ENCODE results near the gene GRID2.

DNA sequence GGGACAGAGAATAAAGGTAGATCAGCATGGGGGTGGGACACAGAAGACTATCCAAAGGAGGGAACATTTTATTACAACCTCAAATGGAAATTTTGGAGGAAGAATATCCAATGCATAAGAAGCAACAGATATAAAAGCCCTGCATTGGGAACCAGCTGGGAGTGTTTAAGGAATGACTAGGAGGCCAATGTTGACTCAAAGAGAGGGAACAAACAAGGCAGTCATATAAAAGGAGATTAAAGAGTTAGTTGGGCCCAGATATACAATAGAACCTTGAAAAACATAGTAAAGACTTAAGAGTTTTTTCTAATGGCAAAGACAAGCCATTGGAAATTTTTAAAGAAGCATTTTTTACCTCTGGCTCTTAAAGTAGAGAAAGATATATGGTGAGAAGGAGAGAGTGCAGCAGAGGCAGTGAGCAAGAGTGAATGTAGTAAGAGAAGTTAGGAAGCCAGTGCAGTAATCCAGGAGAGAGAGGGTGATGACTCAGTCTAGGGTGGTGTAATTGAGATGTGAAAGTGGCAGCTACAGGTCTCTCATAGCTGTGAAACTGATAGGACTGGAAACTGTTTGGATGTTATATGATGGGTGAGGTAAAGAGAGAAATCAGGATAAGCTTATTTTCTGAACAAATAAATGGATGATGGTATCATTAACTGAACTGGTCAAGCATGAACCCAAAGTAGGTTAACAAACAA, 1342.6 kb downstream of the GRID2 start:
- TF ChIP-seq, protein P1, sequence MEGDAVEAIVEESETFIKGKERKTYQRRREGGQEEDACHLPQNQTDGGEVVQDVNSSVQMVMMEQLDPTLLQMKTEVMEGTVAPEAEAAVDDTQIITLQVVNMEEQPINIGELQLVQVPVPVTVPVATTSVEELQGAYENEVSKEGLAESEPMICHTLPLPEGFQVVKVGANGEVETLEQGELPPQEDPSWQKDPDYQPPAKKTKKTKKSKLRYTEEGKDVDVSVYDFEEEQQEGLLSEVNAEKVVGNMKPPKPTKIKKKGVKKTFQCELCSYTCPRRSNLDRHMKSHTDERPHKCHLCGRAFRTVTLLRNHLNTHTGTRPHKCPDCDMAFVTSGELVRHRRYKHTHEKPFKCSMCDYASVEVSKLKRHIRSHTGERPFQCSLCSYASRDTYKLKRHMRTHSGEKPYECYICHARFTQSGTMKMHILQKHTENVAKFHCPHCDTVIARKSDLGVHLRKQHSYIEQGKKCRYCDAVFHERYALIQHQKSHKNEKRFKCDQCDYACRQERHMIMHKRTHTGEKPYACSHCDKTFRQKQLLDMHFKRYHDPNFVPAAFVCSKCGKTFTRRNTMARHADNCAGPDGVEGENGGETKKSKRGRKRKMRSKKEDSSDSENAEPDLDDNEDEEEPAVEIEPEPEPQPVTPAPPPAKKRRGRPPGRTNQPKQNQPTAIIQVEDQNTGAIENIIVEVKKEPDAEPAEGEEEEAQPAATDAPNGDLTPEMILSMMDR (conservative IDR thresholded peaks at IDR 0.05 in 1 of 2, IDR thresholded peaks at IDR 0.05 in 1 of 2; ENCODE audit: low read depth in 1 of 2, low read length in 2 of 2): no peak
- no peak for TF ChIP-seq EZH2 (IDR thresholded peaks at IDR 0.05; ENCODE audit: low read length, missing control alignments)

Measured in fibroblast of lung (primary cell).